Effector memory CD4-positive, alpha-beta T cell (primary cell): ENCODE data around the gene MMEL1.

Source experiments
- DNase-seq, 3 donors: peaks; one replicate each; pipeline ENCODE4 v3.0.0-alpha.2; 2020
- H3K27ac ChIP-seq: 2 replicates; pipeline ENCODE4 v1.7.0; 2013; ENCODE audit warnings: mild to moderate bottlenecking, low read length, moderate library complexity; ENCODE audit not compliant: insufficient read depth, poor library complexity, severe bottlenecking
- H3K27me3 ChIP-seq: replicated peaks from 2 replicates; pipeline ENCODE4 v1.7.0; 2013; ENCODE audit warnings: mild to moderate bottlenecking, low read length; ENCODE audit not compliant: insufficient read depth, control insufficient read depth, poor library complexity, severe bottlenecking
- H3K36me3 ChIP-seq: 2 replicates; pipeline ENCODE4 v1.7.0; 2013; ENCODE audit warnings: mild to moderate bottlenecking, low read length, moderate library complexity; ENCODE audit not compliant: control insufficient read depth, insufficient read depth
- H3K4me1 ChIP-seq: 2 replicates; pipeline ENCODE4 v1.7.0; 2013; ENCODE audit warnings: low read length, mild to moderate bottlenecking; ENCODE audit not compliant: control insufficient read depth, insufficient read depth, poor library complexity, severe bottlenecking
- H3K4me3 ChIP-seq: 2 replicates; pipeline ENCODE4 v1.7.0; 2013; ENCODE audit warnings: low read length, low read depth, mild to moderate bottlenecking; ENCODE audit not compliant: insufficient read depth, poor library complexity, severe bottlenecking
- H3K9me3 ChIP-seq: 2 replicates; pipeline ENCODE4 v1.7.0; 2013; ENCODE audit warnings: mild to moderate bottlenecking, low read length, moderate library complexity; ENCODE audit not compliant: control insufficient read depth

The MMEL1 gene

GRCh38 chr1:2604844-2605508 lies 27.8 kb downstream of the MMEL1 start:
- Histone ChIP-seq H3K27ac (no peak overlapping the region), H3K4me3 (no peak overlapping the region), H3K36me3 (no peaks in the 10 kb centered on the region), H3K27me3 (no peaks in the 10 kb centered on the region), H3K4me1 (no peaks in the 10 kb centered on the region), H3K9me3 (no peaks in the 10 kb centered on the region)
- no peak for DNase-seq

- Histone ChIP-seq H3K9me3 (no peaks in the 10 kb centered on the region), H3K27ac (no peak overlapping the region), H3K4me3 (no peak overlapping the region), H3K27me3 (no peaks in the 10 kb centered on the region), H3K36me3 (no peaks in the 10 kb centered on the region), H3K4me1 (no peaks in the 10 kb centered on the region)
- no peak for DNase-seq
Measured at GRCh38 chr1:2604156-2604843, 28.5 kb downstream of the MMEL1 start.

DNA sequence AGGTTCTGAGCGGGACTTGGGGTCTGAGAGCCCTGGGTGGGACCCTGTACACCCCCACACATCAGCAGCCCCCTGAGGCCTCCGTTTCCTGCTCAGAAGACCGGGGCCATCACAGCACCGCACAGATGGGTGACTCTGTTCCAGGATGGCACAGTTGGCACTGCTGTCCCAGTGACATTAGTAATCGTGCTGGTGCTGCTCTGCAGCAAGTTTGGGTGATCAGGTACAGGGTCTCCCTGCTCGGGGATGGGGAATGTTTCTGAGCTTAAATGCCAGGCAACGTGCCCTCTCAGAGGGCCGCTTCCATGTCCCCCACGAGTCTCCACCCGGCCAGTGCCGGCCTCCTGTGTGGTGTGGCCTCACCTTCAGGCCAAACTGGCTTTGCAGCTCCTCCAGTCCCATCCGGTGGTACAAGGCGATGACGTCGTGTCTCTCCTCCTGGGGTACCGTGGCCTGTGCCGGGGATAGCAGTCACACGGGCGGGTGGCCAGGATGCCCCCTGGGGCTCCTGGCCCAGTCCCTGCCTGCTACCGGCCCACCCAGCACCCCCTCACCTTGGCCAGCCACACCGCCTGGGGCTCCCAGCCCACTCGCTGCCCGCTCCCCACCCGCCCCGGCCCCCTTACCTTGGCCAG lies 29.2 kb downstream of the MMEL1 start:
- Histone ChIP-seq H3K27ac (no peak overlapping the region), H3K27me3 (no peaks in the 10 kb centered on the region), H3K9me3 (no peaks in the 10 kb centered on the region), H3K36me3 (no peaks in the 10 kb centered on the region), H3K4me3 (no peak overlapping the region), H3K4me1 (no peaks in the 10 kb centered on the region)
- DNase-seq, result no peak

- DNase-seq, result no peak
- H3K27me3 ChIP-seq, result no peaks in the 10 kb centered on the region
- no peak overlapping the region for H3K27ac ChIP-seq
- no peaks in the 10 kb centered on the region for H3K4me1 ChIP-seq
- H3K4me3 ChIP-seq, result no peak overlapping the region
- H3K9me3 ChIP-seq, result no peaks in the 10 kb centered on the region
- H3K36me3 ChIP-seq, result no peaks in the 10 kb centered on the region
Measured at GRCh38 chr1:2602866-2603520, 29.8 kb downstream of the MMEL1 start.

- H3K27ac ChIP-seq, result no peak overlapping the region
- no peak for DNase-seq
- H3K27me3 ChIP-seq, result no peaks in the 10 kb centered on the region
- H3K4me1 ChIP-seq, result no peaks in the 10 kb centered on the region
- H3K9me3 ChIP-seq, result no peaks in the 10 kb centered on the region
- H3K36me3 ChIP-seq, result no peaks in the 10 kb centered on the region
- H3K4me3 ChIP-seq, result no peak overlapping the region
Measured at GRCh38 chr1:2602311-2602835, 30.4 kb downstream of the MMEL1 start.

DNA sequence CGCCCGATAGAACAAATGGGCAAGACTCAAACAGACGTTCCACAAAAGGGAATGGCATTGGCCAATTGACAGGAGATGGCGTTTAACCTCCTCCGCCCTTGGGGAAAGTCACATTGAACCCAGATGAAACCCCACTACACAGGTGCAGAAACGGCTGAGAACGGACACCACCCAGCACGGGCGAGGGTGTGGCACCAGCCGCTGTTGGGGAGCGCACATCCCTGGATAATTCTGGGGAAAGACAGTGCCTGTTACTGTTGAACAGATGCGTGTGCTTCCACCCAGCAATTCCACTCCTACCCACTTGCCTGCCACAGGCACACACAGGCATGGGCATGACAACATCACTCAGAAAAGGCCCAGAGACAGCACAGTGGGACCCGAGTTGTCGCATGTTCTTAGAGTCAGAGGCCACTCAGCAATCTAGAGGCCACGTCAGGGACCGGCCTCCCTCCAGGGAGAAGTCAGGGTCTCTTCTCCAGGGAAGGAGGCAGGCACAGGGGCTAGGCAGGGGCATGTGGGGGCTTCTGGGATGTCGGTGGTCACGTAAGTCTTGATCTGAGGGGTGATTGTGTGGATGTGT lies 31.0 kb downstream of the MMEL1 start:
- no peak for DNase-seq
- H3K27me3 ChIP-seq, result no peaks in the 10 kb centered on the region

GRCh38 chr1:2598329-2598931 lies 34.4 kb downstream of the MMEL1 start:
- Histone ChIP-seq H3K36me3 (no peaks in the 10 kb centered on the region), H3K4me1 (no peaks in the 10 kb centered on the region), H3K27ac (no peak overlapping the region), H3K4me3 (no peak overlapping the region), H3K27me3 (no peaks in the 10 kb centered on the region), H3K9me3 (no peaks in the 10 kb centered on the region)
- no peak for DNase-seq

More for the DNA sequence above, 31.0 kb downstream of the MMEL1 start:
- no peak overlapping the region for H3K4me3 ChIP-seq
- H3K27ac ChIP-seq, result no peak overlapping the region
- no peaks in the 10 kb centered on the region for H3K9me3 ChIP-seq
- no peaks in the 10 kb centered on the region for H3K4me1 ChIP-seq
- no peaks in the 10 kb centered on the region for H3K36me3 ChIP-seq

GRCh38 chr1:2597441-2598328 lies 35.1 kb downstream of the MMEL1 start:
- Histone ChIP-seq H3K4me3 (no peak overlapping the region), H3K4me1 (no peaks in the 10 kb centered on the region), H3K27ac (no peak overlapping the region), H3K9me3 (no peaks in the 10 kb centered on the region), H3K27me3 (no peaks in the 10 kb centered on the region), H3K36me3 (no peaks in the 10 kb centered on the region)
- DNase-seq, result no peak
